Motor neuron (in vitro differentiated cells): ENCODE data around the gene TRMU. TPM values are rescaled to one million over a fixed set of nuclear protein-coding genes. Genes with fewer than 3 reads are reported as not detected.

Experiments used
- ATAC-seq, 8 experiments: fragments of 200-7000 bp; cut with Tn5 transposase; replicated peaks in 6 of 8; 2 replicates each; pipeline ENCODE4 v1.8.0; 2021; ENCODE audit warnings: mild to moderate bottlenecking in 8 of 8, moderate library complexity in 8 of 8
- H3K27ac ChIP-seq, 2 donors: fragments of 250-450 bp; sonication (Bioruptor Pico); 2 replicates each; pipeline ENCODE4 v1.9.0; 2021; ENCODE audit warnings: antibody characterized with exemption in 2 of 2, mild to moderate bottlenecking in 2 of 2, moderate library complexity in 1 of 2
- H3K4me1 ChIP-seq, 2 donors: fragments of 250-450 bp; sonication (Bioruptor Pico); replicated peaks in 1 of 2; 2 replicates each; pipeline ENCODE4 v1.6.1; 2021; ENCODE audit warnings: antibody characterized with exemption in 2 of 2, mild to moderate bottlenecking in 2 of 2, moderate library complexity in 1 of 2
- H3K4me3 ChIP-seq, 5 donors: fragments of 250-450 bp; sonication (Bioruptor Pico); 2 replicates each; pipeline ENCODE4 v1.9.0; 2021; ENCODE audit warnings: antibody characterized with exemption in 5 of 5, mild to moderate bottlenecking in 5 of 5, moderate library complexity in 4 of 5
- WGBS, 10 experiments: fragments of 450-650 bp; shearing (Covaris generic); methylation state at CpG; one replicate each; pipeline ENCODE4 v1.0.0; 2022; 5-methylcytosine and 5-hydroxymethylcytosine counted together
- in situ Hi-C, 9 experiments: fragments of 400-800 bp; cut with MboI; loops; one replicate each; pipeline ENCODE4 v1.15.0; 2021; ENCODE audit warnings: low sequenced_read_pairs in 9 of 9, low pct_unique_long_range_greater_than_20kb in 2 of 9; ENCODE audit not compliant: unreplicated experiment in 9 of 9
- total RNA-seq, 8 experiments: library from RNA; unstranded; fragments of 300-600 nt; gene quantifications; 2 replicates each; pipeline versions ENCODE4 v1.2.3 to v1.2.4, GENCODE V29; 2022

TRMU gene
- total RNA-seq, 8 experiments from 2014 or later, result 25.0 to 66.9 (median 39.3) TPM

DNA sequence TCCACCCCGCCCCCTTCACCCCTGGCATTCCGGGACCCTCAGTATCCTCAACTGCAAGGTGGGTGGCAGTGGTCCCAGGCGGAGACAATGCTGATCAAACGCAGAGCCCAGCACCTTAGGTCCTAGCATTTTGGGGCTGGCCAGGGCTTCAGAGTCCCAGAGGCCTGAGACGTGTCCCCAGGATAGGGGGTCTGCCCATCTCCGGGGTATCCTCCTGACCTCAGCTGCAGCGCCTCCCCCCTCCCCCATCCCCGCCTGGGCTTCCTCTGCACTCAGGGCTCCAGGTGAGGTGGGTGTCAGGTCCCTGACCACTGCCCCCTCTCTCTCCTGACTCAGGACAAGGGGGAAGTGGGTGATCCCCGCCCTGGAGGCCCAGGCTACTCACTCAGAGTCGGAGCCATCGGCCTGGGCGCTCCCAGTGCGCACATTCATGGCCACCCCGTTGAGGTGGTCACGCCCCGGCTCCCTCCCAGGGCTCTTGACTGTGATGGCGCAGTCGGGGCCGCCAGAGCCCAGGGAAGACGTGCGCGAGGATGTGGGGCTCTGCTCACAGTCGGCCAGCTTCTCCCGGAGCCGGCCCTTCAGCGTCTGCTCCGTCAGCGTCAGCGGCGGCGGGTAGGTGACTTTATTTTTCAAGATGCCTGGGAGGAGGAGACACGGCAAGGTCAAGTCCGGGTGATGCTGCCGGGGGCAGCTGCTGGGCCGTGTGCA lies 28.3 kb downstream of the TRMU start:
- in situ Hi-C loops, result loop anchor here in 4 of 9 experiments (10.0 to 25.0 kb wide), 2 partner anchors 174 to 181 kb away; partner anchors contain the start of gene CELSR1 (in 3 of the 4)
- Histone ChIP-seq H3K4me3 (no peak overlapping the region), H3K27ac (peak overlapping the region in 1 of 2 donors; percentile 62), H3K4me1 (peaks cover 3 to 6% of the 10 kb centered on the region in 2 donors)
- ATAC-seq, result peak in 1 of 8 experiments; percentile 15
- WGBS, 10 experiments, result 40 to 100% (median 93%) methylated on average over 1 to 3 of the region's 35 CpGs; no CpG with 5 or more reads in 7 of the 10 experiments

DNA sequence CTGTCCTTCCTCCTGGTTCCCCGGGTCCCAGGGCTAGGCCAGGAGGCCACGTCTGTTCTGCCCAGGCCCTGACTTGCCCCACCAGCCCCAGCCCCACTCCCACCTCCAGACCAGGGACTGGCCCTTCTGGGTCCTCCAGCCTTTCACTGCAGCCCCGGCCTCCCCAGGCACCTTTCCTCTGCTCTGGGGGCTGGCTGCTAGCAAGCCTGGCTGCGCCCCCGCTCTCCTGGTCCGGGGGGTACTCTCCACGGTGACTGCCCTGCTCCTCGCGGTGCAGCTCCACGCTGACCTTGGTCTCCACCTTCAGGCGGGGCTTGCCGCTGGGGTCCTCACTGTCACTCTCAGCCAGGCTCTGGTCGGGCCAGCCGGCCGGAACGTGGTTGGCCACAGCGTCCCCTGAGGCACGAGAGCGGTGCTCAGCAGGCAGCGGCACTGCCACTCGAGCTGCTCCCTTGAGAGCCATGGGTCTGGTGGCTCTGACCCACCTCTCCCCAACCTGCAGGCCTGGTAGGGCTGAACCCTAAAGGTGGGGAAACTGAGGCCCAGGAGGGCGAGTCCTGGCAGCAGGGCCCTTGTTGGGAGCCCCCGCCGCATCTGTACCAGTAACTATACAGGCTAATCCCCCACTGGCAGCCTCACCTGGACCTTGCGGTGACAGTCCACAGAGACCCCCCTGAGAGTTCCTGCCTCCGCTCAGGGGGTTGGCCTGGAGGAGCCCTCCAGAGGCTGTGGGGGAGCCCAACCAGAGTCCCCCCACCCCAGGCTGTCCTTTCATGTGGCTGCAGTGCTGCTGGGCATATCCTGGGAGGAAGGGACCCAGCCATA lies 29.0 kb downstream of the TRMU start:
- no peak overlapping the region for H3K4me3 ChIP-seq
- peaks cover 3 to 6% of the 10 kb centered on the region in 2 donors for H3K4me1 ChIP-seq
- peak overlapping the region in 1 of 2 donors; percentile 62 for H3K27ac ChIP-seq
- 60 to 100% (median 100%) methylated on average over 1 to 2 of the region's 26 CpGs; no CpG with 5 or more reads in 6 of the 10 experiments for WGBS, 10 experiments
- in situ Hi-C loops, result loop anchor here in 4 of 9 experiments (10.0 to 25.0 kb wide), 2 partner anchors 173 to 180 kb away; partner anchors contain the start of gene CELSR1 (in 3 of the 4)
- no peak for ATAC-seq

- in situ Hi-C loops, result loop anchor here in 4 of 9 experiments (10.0 to 25.0 kb wide), 2 partner anchors 172 to 180 kb away; partner anchors contain the start of gene CELSR1 (in 3 of the 4)
Measured at GRCh38 chr22:46365166-46365624, 29.7 kb downstream of the TRMU start.

DNA sequence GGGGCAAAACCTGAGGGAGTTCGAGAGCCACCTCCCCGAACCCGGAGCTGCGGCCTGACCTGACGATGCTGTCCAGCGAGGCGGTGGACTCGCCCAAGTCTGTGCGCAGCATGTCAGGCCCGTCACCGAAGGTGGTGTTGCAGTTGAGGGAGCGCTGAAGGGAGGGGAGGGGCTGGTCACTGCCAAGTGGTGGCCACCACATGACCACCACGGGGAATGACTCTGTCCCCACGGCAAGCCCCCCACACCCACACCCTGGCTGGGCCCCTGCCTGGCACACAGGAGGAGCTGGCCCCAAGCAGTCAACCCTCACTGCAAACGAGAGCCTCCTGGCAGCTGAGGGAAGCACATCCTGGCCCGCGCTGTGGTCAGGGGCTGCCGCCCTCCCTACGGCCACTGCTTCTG lies 30.8 kb downstream of the TRMU start:
- peaks cover 3 to 6% of the 10 kb centered on the region in 2 donors for H3K4me1 ChIP-seq
- ATAC-seq, result peak in 3 of 8 experiments; percentile 7 to 19 (median 11)
- WGBS, 10 experiments, result no CpG with 5 or more reads among the region's 19 CpGs
- in situ Hi-C loops, result loop anchor here in 4 of 9 experiments (10.0 to 25.0 kb wide), 2 partner anchors 171 to 178 kb away; partner anchors contain the start of gene CELSR1 (in 3 of the 4)
- no peak overlapping the region for H3K27ac ChIP-seq
- no peak overlapping the region for H3K4me3 ChIP-seq

More at GRCh38 chr22:46365166-46365624, 29.7 kb downstream of the TRMU start:
- H3K4me1 ChIP-seq, result peaks cover 3 to 6% of the 10 kb centered on the region in 2 donors
- ATAC-seq, result no peak
- no peak overlapping the region for H3K4me3 ChIP-seq
- 61 to 100% (median 93%) methylated on average over 2 to 8 of the region's 22 CpGs; no CpG with 5 or more reads in 5 of the 10 experiments for WGBS, 10 experiments
- H3K27ac ChIP-seq, result no peak overlapping the region

DNA sequence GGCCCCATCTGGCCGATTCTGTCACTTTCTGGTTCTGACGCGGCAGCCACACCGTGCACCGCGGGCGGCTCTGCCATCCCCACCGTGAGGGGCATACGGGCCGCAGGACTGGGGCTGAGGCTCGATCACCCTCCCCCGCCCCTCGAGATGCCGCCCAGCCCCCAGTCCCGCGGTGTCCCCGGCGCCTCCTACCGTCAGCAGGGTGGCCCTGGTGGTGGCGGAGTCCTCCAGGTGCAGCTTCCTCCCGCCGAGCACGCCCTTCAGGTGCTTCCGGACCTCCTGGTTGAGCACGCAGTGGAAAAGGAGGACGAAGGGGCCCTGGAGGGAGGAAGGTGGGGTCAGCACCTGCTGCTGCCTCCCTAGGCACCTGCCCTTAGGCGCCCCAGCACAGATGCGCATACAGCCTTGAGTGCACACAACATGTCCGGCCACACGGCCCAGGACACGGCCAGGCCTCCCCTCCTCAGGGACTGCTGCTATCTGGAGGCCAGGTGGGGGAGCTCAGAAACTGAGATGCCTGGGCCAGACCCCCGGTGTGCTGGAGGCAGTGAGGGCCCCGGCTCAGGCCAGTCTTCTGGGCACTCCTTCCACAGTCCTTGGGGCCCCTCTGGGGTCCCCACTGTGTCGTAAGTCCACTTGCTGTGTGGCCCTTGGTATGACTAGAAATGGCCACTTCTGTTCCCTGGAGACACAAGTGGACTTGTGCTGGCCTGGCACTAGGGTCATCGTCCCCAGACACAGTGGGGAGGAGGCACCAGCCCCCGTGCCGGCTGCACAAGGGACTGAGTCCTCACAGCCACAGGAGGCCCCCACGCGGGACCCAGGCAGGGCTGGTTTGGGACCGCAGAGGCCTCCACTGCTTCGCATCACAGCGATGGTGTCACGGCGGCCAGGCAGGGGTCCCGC lies 31.5 kb downstream of the TRMU start:
- Histone ChIP-seq H3K4me1 (peaks cover 3 to 6% of the 10 kb centered on the region in 2 donors), H3K27ac (no peak overlapping the region), H3K4me3 (no peak overlapping the region)
- in situ Hi-C loops, result loop anchor here in 4 of 9 experiments (10.0 to 25.0 kb wide), 2 partner anchors 170 to 178 kb away; partner anchors contain the start of gene CELSR1 (in 3 of the 4)
- 40 to 95% (median 85%) methylated on average over 1 to 7 of the region's 45 CpGs; no CpG with 5 or more reads in 6 of the 10 experiments for WGBS, 10 experiments
- peak in 4 of 8 experiments; percentile 13 to 21 (median 18) for ATAC-seq

DNA sequence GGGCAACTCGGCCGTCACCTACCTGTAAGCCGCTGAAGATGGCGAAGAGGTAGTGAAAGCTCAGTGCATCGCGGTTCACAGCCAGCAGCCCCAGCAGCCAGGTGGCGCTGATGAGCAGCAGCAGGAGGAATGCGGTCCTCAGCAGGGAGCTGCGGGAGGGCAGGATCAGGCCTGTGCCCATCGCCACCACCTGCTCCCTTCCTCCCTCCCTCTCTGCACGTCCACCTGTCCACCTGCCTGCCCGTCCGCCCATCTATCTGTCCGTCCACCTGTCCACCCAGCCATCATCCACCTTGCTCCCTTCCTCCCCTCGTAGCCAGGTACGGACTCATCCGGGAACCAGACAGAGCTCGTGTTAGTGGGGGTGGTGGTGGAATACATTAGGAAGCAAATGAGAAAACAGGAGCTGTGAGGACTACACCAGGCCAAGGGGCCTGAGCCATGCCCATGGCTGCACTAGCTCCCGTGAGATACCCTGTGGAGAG lies 32.2 kb downstream of the TRMU start:
- WGBS, 10 experiments, result 39 to 75% (median 56%) methylated on average over 1 to 5 of the region's 19 CpGs; no CpG with 5 or more reads in 6 of the 10 experiments

GRCh38 chr22:46368422-46368821 lies 32.9 kb downstream of the TRMU start:
- in situ Hi-C loops, result loop anchor here in 4 of 9 experiments (10.0 to 25.0 kb wide), 2 partner anchors 169 to 176 kb away; partner anchors contain the start of gene CELSR1 (in 3 of the 4)
- H3K4me1 ChIP-seq, result peaks cover 3 to 6% of the 10 kb centered on the region in 2 donors
- peak in 1 of 8 experiments; percentile 1 for ATAC-seq
- WGBS, 10 experiments, result 67 to 83% (median 72%) methylated on average over 3 to 5 of the region's 12 CpGs; no CpG with 5 or more reads in 7 of the 10 experiments
- no peak overlapping the region for H3K27ac ChIP-seq
- no peak overlapping the region for H3K4me3 ChIP-seq

More for the DNA sequence above, 32.2 kb downstream of the TRMU start:
- in situ Hi-C loops, result loop anchor here in 4 of 9 experiments (10.0 to 25.0 kb wide), 2 partner anchors 170 to 177 kb away; partner anchors contain the start of gene CELSR1 (in 3 of the 4)
- Histone ChIP-seq H3K4me3 (no peak overlapping the region), H3K4me1 (peaks cover 3 to 6% of the 10 kb centered on the region in 2 donors), H3K27ac (no peak overlapping the region)
- ATAC-seq, result peak; percentile 41 to 89 (median 62)

GRCh38 chr22:46368871-46369715 lies 33.6 kb downstream of the TRMU start:
- Histone ChIP-seq H3K4me1 (peaks cover 3 to 4% of the 10 kb centered on the region in 2 donors), H3K4me3 (no peak overlapping the region), H3K27ac (no peak overlapping the region)
- WGBS, 10 experiments, result 92 to 100% (median 100%) methylated on average over 1 to 6 of the region's 31 CpGs; no CpG with 5 or more reads in 7 of the 10 experiments
- no peak for ATAC-seq
- in situ Hi-C loops, result loop anchor here in 4 of 9 experiments (10.0 to 25.0 kb wide), 2 partner anchors 168 to 176 kb away; partner anchors contain the start of gene CELSR1 (in 3 of the 4)

DNA sequence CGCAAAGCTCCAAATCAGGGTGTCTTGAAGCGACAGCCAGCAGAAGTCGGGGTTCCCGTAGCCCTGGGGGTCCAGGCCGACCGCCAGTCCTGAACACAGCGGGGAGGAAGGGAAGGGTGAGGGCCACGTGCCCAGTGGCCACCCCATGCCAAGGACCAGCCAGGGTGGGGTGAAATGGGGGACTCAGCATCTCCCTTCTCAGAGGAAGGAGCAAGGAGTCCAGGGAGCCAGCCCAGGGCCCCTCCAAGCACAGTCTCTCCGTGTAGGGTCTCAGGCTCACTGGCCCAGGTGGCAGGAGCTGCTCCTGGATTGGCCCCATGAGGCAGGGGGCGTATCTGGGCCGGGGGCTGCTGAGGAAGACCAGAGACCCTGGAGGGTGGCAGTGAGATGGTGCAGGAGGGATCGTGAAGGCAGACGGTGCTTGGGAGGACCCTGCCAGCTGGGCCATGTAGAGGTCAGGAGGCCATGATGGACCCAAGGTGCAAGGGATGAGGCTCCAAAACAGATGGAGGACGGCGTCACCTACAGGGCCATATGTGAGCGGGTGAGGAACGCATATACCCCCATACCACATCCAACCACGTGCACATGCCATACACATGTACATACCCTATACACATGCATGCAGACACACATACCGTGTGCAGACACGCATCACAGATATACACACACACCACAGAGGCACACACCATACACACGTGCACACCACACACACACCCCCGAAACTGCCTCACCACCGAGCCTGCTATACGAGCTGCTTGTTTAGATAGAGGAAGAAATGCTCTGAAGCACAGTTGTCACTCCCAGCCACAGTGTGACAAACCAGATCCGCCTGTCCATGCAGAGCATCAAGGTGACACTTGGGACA lies 34.4 kb downstream of the TRMU start:
- in situ Hi-C loops, result loop anchor here in 4 of 9 experiments (10.0 to 25.0 kb wide), 2 partner anchors 167 to 175 kb away; partner anchors contain the start of gene CELSR1 (in 3 of the 4)
- no peak overlapping the region for H3K27ac ChIP-seq
- H3K4me1 ChIP-seq, result peaks cover 0 to 3% of the 10 kb centered on the region in 2 donors
- no peak overlapping the region for H3K4me3 ChIP-seq
- 0 to 100% (median 88%) methylated on average over 1 to 4 of the region's 25 CpGs; no CpG with 5 or more reads in 4 of the 10 experiments for WGBS, 10 experiments
- no peak for ATAC-seq
